ENCODE results near the gene NCSTN.

NCSTN gene

GRCh38 chr1:160342953-160343869, at the start of gene NCSTN, which contains the start of gene COPA:
Gene NCSTN (plus strand): TSS chr1:160343383. CDS start chr1:160343397, 14 bp downstream.
Gene COPA (minus strand): TSS chr1:160343250. CDS start chr1:160343170, 80 bp downstream.
- peak; percentile 93 for DNase-seq

GRCh38 chr1:160296036-160296435, 47.1 kb upstream of the NCSTN start:
- DNase-seq, result no peak

- no peak for DNase-seq
These were observed 43.0 kb upstream of the NCSTN start for GRCh38 chr1:160300173-160300572.

- DNase-seq, result no peak
These were observed 35.9 kb upstream of the NCSTN start for GRCh38 chr1:160307118-160307791.

GRCh38 chr1:160308451-160309184, 34.6 kb upstream of the NCSTN start:
- no peak for DNase-seq

- DNase-seq, result no peak
These were observed 34.0 kb upstream of the NCSTN start for GRCh38 chr1:160309185-160309557.

- no peak for DNase-seq
These were observed 33.6 kb upstream of the NCSTN start for GRCh38 chr1:160309571-160309970.

GRCh38 chr1:160315359-160315758, 27.8 kb upstream of the NCSTN start:
- no peak for DNase-seq

- no peak for DNase-seq
These were observed 20.4 kb upstream of the NCSTN start for GRCh38 chr1:160322831-160323230.

GRCh38 chr1:160325252-160325651, 17.9 kb upstream of the NCSTN start:
- DNase-seq, result no peak

GRCh38 chr1:160326418-160326817, 16.8 kb upstream of the NCSTN start:
- DNase-seq, result no peak

- no peak for DNase-seq
These were observed 15.0 kb upstream of the NCSTN start for GRCh38 chr1:160328184-160328583.

GRCh38 chr1:160330119-160330518, 13.1 kb upstream of the NCSTN start:
- DNase-seq, result no peak

GRCh38 chr1:160332516-160332915, 10.7 kb upstream of the NCSTN start:
- no peak for DNase-seq

GRCh38 chr1:160338580-160338979, 4.6 kb upstream of the NCSTN start:
- no peak for DNase-seq

GRCh38 chr1:160340146-160340545, 3.0 kb upstream of the NCSTN start:
- no peak for DNase-seq

- no peak for DNase-seq
These were observed 2.3 kb upstream of the NCSTN start for GRCh38 chr1:160340866-160341265.

GRCh38 chr1:160342526-160342925, 657 bp upstream of the NCSTN start:
- peak; percentile 21 for DNase-seq

GRCh38 chr1:160344241-160344640, 1.1 kb downstream of the NCSTN start:
- no peak for DNase-seq

GRCh38 chr1:160344936-160345335, 1.8 kb downstream of the NCSTN start:
- DNase-seq, result no peak

GRCh38 chr1:160346463-160346862, 3.3 kb downstream of the NCSTN start:
- DNase-seq, result no peak

- DNase-seq, result no peak
These were observed 3.8 kb downstream of the NCSTN start for GRCh38 chr1:160346958-160347357.

GRCh38 chr1:160351629-160352028, 8.4 kb downstream of the NCSTN start:
- no peak for DNase-seq

All from CD4-positive, alpha-beta T cell treated with Interleukin-12 subunit alpha and Interleukin-12 subunit beta, for 1 hour (primary cell).